GM23248 (cell line): Measurements from ENCODE around the gene POMT2.

ENCODE experiments used
- EZH2 ChIP-seq: fragments of 200-600 bp; sonication (generic); IDR thresholded peaks from 2 replicates; pipeline ENCODE4 v1.6.1; 2018; ENCODE audit warnings: antibody characterized with exemption, mild to moderate bottlenecking; ENCODE audit not compliant: insufficient read depth, poor library complexity, severe bottlenecking
- EZH2phosphoT487 ChIP-seq: fragments of 200-600 bp; sonication (generic); IDR thresholded peaks from 2 replicates; pipeline ENCODE4 v1.6.1; 2018; ENCODE audit warnings: antibody characterized with exemption, moderate library complexity, mild to moderate bottlenecking, low read depth; ENCODE audit not compliant: insufficient read depth

- no peak for TF ChIP-seq EZH2
- no peak for TF ChIP-seq EZH2phosphoT487
These were observed 60.1 kb downstream of the POMT2 start for GRCh38 chr14:77260631-77261030.
